GM23248 (cell line): ENCODE results near the gene TCTN2. TPM values are rescaled to one million over a fixed set of nuclear protein-coding genes. Genes with fewer than 3 reads are reported as not detected.

Experiments used
- DNase-seq: peaks from one replicate; pipeline ENCODE4 v3.0.0-alpha.2; 2015
- H2AFZ ChIP-seq: fragments of 200-600 bp; sonication (generic); 2 replicates; pipeline ENCODE4 v1.6.1; 2016; ENCODE audit warnings: antibody characterized with exemption
- H3F3A ChIP-seq: fragments of 200-600 bp; sonication (generic); 2 replicates; pipeline ENCODE4 v1.6.1; 2016; ENCODE audit warnings: mild to moderate bottlenecking, antibody characterized with exemption, mixed run types; ENCODE audit not compliant: insufficient read depth
- H3K27ac ChIP-seq: fragments of 200-600 bp; sonication (generic); 2 replicates; pipeline ENCODE4 v1.5.1; 2016; ENCODE audit warnings: mild to moderate bottlenecking
- H3K27me3 ChIP-seq: fragments of 200-600 bp; sonication (generic); replicated peaks from 2 replicates; pipeline ENCODE4 v1.6.1; 2016; ENCODE audit warnings: mild to moderate bottlenecking; ENCODE audit not compliant: insufficient read depth
- H3K36me3 ChIP-seq: fragments of 200-600 bp; sonication (generic); 2 replicates; pipeline ENCODE4 v1.6.1; 2016; ENCODE audit warnings: low read depth, mild to moderate bottlenecking
- H3K4me1 ChIP-seq: fragments of 200-600 bp; sonication (generic); 2 replicates; pipeline ENCODE4 v1.6.1; 2016; ENCODE audit warnings: mild to moderate bottlenecking; ENCODE audit not compliant: insufficient read depth
- H3K4me2 ChIP-seq: fragments of 200-600 bp; sonication (generic); one replicate; pipeline ENCODE4 v1.6.1; 2016; ENCODE audit warnings: mild to moderate bottlenecking; ENCODE audit not compliant: unreplicated experiment
- H3K4me3 ChIP-seq: fragments of 200-600 bp; sonication (generic); 2 replicates; pipeline ENCODE4 v1.5.1; 2016; ENCODE audit warnings: mild to moderate bottlenecking
- H3K79me2 ChIP-seq: fragments of 200-600 bp; sonication (generic); 2 replicates; pipeline ENCODE4 v1.6.1; 2016; ENCODE audit warnings: mild to moderate bottlenecking; ENCODE audit not compliant: insufficient read depth
- H3K9ac ChIP-seq: fragments of 200-600 bp; sonication (generic); 2 replicates; pipeline ENCODE4 v1.6.1; 2016; ENCODE audit warnings: mild to moderate bottlenecking
- H3K9me2 ChIP-seq: fragments of 200-600 bp; sonication (generic); 2 replicates; pipeline ENCODE4 v1.6.1; 2016; ENCODE audit warnings: mixed run types, mild to moderate bottlenecking, moderate library complexity; ENCODE audit not compliant: insufficient read depth
- H3K9me3 ChIP-seq: fragments of 200-600 bp; sonication (generic); one replicate; pipeline ENCODE4 v1.6.1; 2017; ENCODE audit warnings: low read depth
- H4K20me1 ChIP-seq: fragments of 200-600 bp; sonication (generic); 2 replicates; pipeline ENCODE4 v1.6.0; 2016; ENCODE audit not compliant: insufficient read depth
- EZH2 ChIP-seq: fragments of 200-600 bp; sonication (generic); IDR thresholded peaks from 2 replicates; pipeline ENCODE4 v1.6.1; 2018; ENCODE audit warnings: antibody characterized with exemption, mild to moderate bottlenecking; ENCODE audit not compliant: insufficient read depth, poor library complexity, severe bottlenecking
- EZH2phosphoT487 ChIP-seq: fragments of 200-600 bp; sonication (generic); IDR thresholded peaks from 2 replicates; pipeline ENCODE4 v1.6.1; 2018; ENCODE audit warnings: antibody characterized with exemption, moderate library complexity, mild to moderate bottlenecking, low read depth; ENCODE audit not compliant: insufficient read depth
- WGBS, 2 experiments: methylation state at CpG; one replicate each; pipeline ENCODE4 v1.1.6; 2015 to 2017; ENCODE audit warnings: low lambda C conversion rate in 2 of 2, low coverage in 1 of 2; ENCODE audit errors: missing lambda C conversion rate in 2 of 2; 5-methylcytosine and 5-hydroxymethylcytosine counted together
- in situ Hi-C: fragments of 300-500 bp; cut with MboI; formaldehyde crosslinking; loops from 2 replicates; pipeline ENCODE4 v1.15.0; 2020
- polyA plus RNA-seq: library from polyadenylated mRNA; unstranded; fragments of >200 nt; fragmentation: Nextera tagmentation; extraction: Ambion mirVana; gene quantifications from 2 replicates; pipeline ENCODE4 v1.2.1, GENCODE V29; 2016
- total RNA-seq: library from RNA; depleted of rRNA; stranded (reverse); fragments of >200 nt; shearing (Covaris generic); gene quantifications from 2 replicates; pipeline ENCODE4 v1.2.3, GENCODE V29; 2014

The TCTN2 gene
- total and polyA plus RNA-seq, 2 experiments from 2014 or later = 5.0 to 9.3 TPM

GRCh38 chr12:123713823-123714585 is 43.1 kb downstream of the TCTN2 start:
- TF ChIP-seq EZH2 (no peak), EZH2phosphoT487 (no peak)
- Histone ChIP-seq H3K4me1 (peaks cover 13% of the 10 kb centered on the region; the same call in 1 of the 2 replicates), H3K27ac (no peak overlapping the region), H4K20me1 (no peaks in the 10 kb centered on the region), H3K79me2 (peaks cover 55% of the 10 kb centered on the region), H3F3A (peaks cover 21% of the 10 kb centered on the region; the same call in 1 of the 2 replicates), H3K9me3 (no peaks in the 10 kb centered on the region), H3K27me3 (no peaks in the 10 kb centered on the region), H3K4me2 (peak overlapping the region; percentile 91), H3K4me3 (peak overlapping the region; percentile 90), H2AFZ (no peak overlapping the region), H3K9ac (peak overlapping the region; percentile 87), H3K9me2 (no peaks in the 10 kb centered on the region), H3K36me3 (no peaks in the 10 kb centered on the region)
- WGBS, 2 experiments = 81 to 82% methylated on average over 10 of the region's 10 CpGs
- no peak for DNase-seq
- in situ Hi-C loops = no loop called here

DNA sequence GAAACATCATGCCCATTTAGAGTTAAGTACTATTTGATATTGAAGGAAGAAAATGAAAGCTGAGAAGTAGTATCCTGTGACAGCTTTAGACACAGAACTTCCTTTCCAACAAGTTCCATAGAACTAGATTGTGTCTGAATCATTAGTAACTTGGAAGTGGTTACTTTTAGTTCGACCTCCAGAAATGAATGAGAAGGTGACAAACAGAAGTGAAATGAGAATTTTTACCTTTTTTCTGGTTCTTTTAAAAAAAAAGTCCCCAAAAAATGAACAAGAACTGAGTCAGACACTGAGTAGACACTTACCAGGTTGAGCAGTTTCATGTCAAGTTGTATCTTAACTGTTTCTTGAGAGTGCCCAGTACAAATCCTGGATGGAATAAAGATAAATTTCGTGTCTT is 44.3 kb downstream of the TCTN2 start:
- Histone ChIP-seq H3K9me2 (no peaks in the 10 kb centered on the region), H3K9me3 (no peaks in the 10 kb centered on the region), H3K27ac (peak overlapping the region; percentile 1; the same call in 1 of the 2 replicates), H3K4me3 (no peak overlapping the region), H3K9ac (no peak overlapping the region), H3F3A (peaks cover 21% of the 10 kb centered on the region; the same call in 1 of the 2 replicates), H3K79me2 (peaks cover 61% of the 10 kb centered on the region), H3K36me3 (no peaks in the 10 kb centered on the region), H3K4me1 (peaks cover 13% of the 10 kb centered on the region; the same call in 1 of the 2 replicates), H3K4me2 (no peak overlapping the region), H4K20me1 (no peaks in the 10 kb centered on the region), H3K27me3 (no peaks in the 10 kb centered on the region), H2AFZ (no peak overlapping the region)
- WGBS, 2 experiments = 0 to 8% methylated on average over 2 of the region's 2 CpGs
- in situ Hi-C loops = no loop called here
- peak; percentile 21 for DNase-seq
- TF ChIP-seq EZH2 = no peak

GRCh38 chr12:123717350-123717749 is 46.4 kb downstream of the TCTN2 start:
- no peaks in the 10 kb centered on the region for H3K9me2 ChIP-seq
- no peak for DNase-seq
- WGBS, 2 experiments = 89% methylated on average over 3 of the region's 3 CpGs
- in situ Hi-C loops = no loop called here
- no peaks in the 10 kb centered on the region for H4K20me1 ChIP-seq
- H3K27me3 ChIP-seq = no peaks in the 10 kb centered on the region
- H3K4me3 ChIP-seq = no peak overlapping the region
- H2AFZ ChIP-seq = no peak overlapping the region
- peaks cover 6% of the 10 kb centered on the region; the same call in 1 of the 2 replicates for H3K36me3 ChIP-seq
- peaks cover 13% of the 10 kb centered on the region; the same call in 1 of the 2 replicates for H3F3A ChIP-seq
- no peak overlapping the region for H3K9ac ChIP-seq
- H3K4me2 ChIP-seq = no peak overlapping the region
- no peaks in the 10 kb centered on the region for H3K9me3 ChIP-seq
- H3K79me2 ChIP-seq = peaks cover 61% of the 10 kb centered on the region
- H3K27ac ChIP-seq = peak overlapping the region; percentile 59
- peaks cover 13% of the 10 kb centered on the region; the same call in 1 of the 2 replicates for H3K4me1 ChIP-seq
- TF ChIP-seq EZH2 (no peak), EZH2phosphoT487 (no peak)

GRCh38 chr12:123720141-123720814 is 49.4 kb downstream of the TCTN2 start:
- no peak for TF ChIP-seq EZH2
- no peak for TF ChIP-seq EZH2phosphoT487
- Histone ChIP-seq H4K20me1 (no peaks in the 10 kb centered on the region), H3K27me3 (no peaks in the 10 kb centered on the region), H3K36me3 (peaks cover 10% of the 10 kb centered on the region), H3K4me3 (no peak overlapping the region), H3K4me2 (no peak overlapping the region), H3K9me3 (no peaks in the 10 kb centered on the region), H3K9me2 (no peaks in the 10 kb centered on the region), H3K4me1 (peaks cover 3% of the 10 kb centered on the region; the same call in 1 of the 2 replicates), H2AFZ (no peak overlapping the region), H3K79me2 (peaks cover 34% of the 10 kb centered on the region), H3F3A (peaks cover 3% of the 10 kb centered on the region; the same call in 1 of the 2 replicates), H3K9ac (no peak overlapping the region), H3K27ac (no peak overlapping the region)
- no peak for DNase-seq
- WGBS, 2 experiments = 84 to 92% methylated on average over 5 of the region's 5 CpGs
- in situ Hi-C loops = no loop called here
